Glomerular visceral epithelial cell (primary cell): ENCODE measurements around the gene SNED1.

ENCODE experiments used
- DNase-seq: peaks from one replicate; pipeline ENCODE4 v3.0.0-alpha.2; 2016; ENCODE audit errors: extremely low spot score

SNED1 gene

GRCh38 chr2:240997856-240998705 lies at the start of gene SNED1:
Gene SNED1, plus strand, starts transcription at chr2:240998618. Its CDS starts 220 bp downstream, at chr2:240998838.
- peak; percentile 50 for DNase-seq

GRCh38 chr2:240948905-240949790 lies 49.3 kb upstream of the SNED1 start:
- DNase-seq: no peak

- DNase-seq: no peak
Measured at GRCh38 chr2:240949791-240950705, 48.4 kb upstream of the SNED1 start.

- no peak for DNase-seq
Measured at GRCh38 chr2:240951045-240951594, 47.3 kb upstream of the SNED1 start.

GRCh38 chr2:240952496-240953246 lies 45.7 kb upstream of the SNED1 start:
- no peak for DNase-seq

- no peak for DNase-seq
Measured at GRCh38 chr2:240953426-240954410, 44.7 kb upstream of the SNED1 start.

GRCh38 chr2:240954436-240955305 lies 43.7 kb upstream of the SNED1 start:
- no peak for DNase-seq

- no peak for DNase-seq
Measured at GRCh38 chr2:240955306-240956170, 42.9 kb upstream of the SNED1 start.

GRCh38 chr2:240956171-240956934 lies 42.1 kb upstream of the SNED1 start:
- no peak for DNase-seq

- DNase-seq: no peak
Measured at GRCh38 chr2:240956935-240957655, 41.3 kb upstream of the SNED1 start.

GRCh38 chr2:240957656-240958365 lies 40.6 kb upstream of the SNED1 start:
- no peak for DNase-seq

- DNase-seq: no peak
Measured at GRCh38 chr2:240958366-240959213, 39.8 kb upstream of the SNED1 start.

GRCh38 chr2:240959214-240959940 lies 39.0 kb upstream of the SNED1 start:
- DNase-seq: no peak

- no peak for DNase-seq
Measured at GRCh38 chr2:240959941-240960308, 38.5 kb upstream of the SNED1 start.
